Sigmoid colon (tissue), 7 donors: ENCODE data around the gene GZMA. TPM values are rescaled to one million over a fixed set of nuclear protein-coding genes. Genes with fewer than 3 reads are reported as not detected.

Experiments
- DNase-seq: peaks from one replicate; pipeline ENCODE4 v3.0.0-alpha.2; 2019
- H3K27ac ChIP-seq, 4 donors: fragments of 200-600 bp; sonication (generic); one replicate each; pipeline ENCODE4 v1.5.1; 2016 to 2019; ENCODE audit warnings: mild to moderate bottlenecking in 1 of 4
- H3K27me3 ChIP-seq, 3 donors: fragments of 200-600 bp; sonication (generic); one replicate each; pipeline ENCODE4 v1.5.1; 2019; ENCODE audit warnings: mild to moderate bottlenecking in 1 of 3
- H3K36me3 ChIP-seq, 4 donors: fragments of 200-600 bp; sonication (generic); one replicate each; pipeline ENCODE4 v1.5.1; 2016 to 2019
- H3K4me1 ChIP-seq, 4 donors: fragments of 200-600 bp; sonication (generic); one replicate each; pipeline ENCODE4 v1.5.1; 2017 to 2019
- H3K4me3 ChIP-seq, 4 donors: fragments of 200-600 bp; sonication (generic); one replicate each; pipeline ENCODE4 v1.5.1; 2017 to 2019; ENCODE audit warnings: mild to moderate bottlenecking in 2 of 4, moderate library complexity in 1 of 4
- H3K9me3 ChIP-seq, 4 donors: fragments of 200-600 bp in 3 of 4; sonication (generic) in 3 of 4; one replicate each; pipeline versions ENCODE4 v1.5.1 to v1.6.1; 2013 to 2019
- CTCF ChIP-seq, 4 experiments: fragments of 450-650 bp in 3 of 4; fragments of 200-600 bp in 1 of 4; IDR thresholded peaks; one replicate each; pipeline ENCODE4 v1.5.1; 2016 to 2019; ENCODE audit warnings: antibody characterized with exemption in 4 of 4, mild to moderate bottlenecking in 3 of 4, moderate library complexity in 2 of 4
- EP300 ChIP-seq, 4 donors: sonication (generic); formaldehyde crosslinking; IDR thresholded peaks; one replicate each; pipeline ENCODE4 v1.6.1; 2017; ENCODE audit warnings: antibody characterized with exemption in 4 of 4
- POLR2A ChIP-seq, 2 donors: fragments of 450-650 bp; IDR thresholded peaks; one replicate each; pipeline ENCODE4 v1.6.1; 2016; ENCODE audit warnings: antibody characterized with exemption in 2 of 2, mild to moderate bottlenecking in 2 of 2, moderate library complexity in 2 of 2
- POLR2AphosphoS5 ChIP-seq, 4 donors: sonication (generic); formaldehyde crosslinking; IDR thresholded peaks; one replicate each; pipeline ENCODE4 v1.6.1; 2017; ENCODE audit warnings: antibody characterized with exemption in 4 of 4
- whole genome bisulfite sequencing, 2 donors: extraction: QIAGEN DNeasy Blood & Tissue Kit; methylation state at CpG; one replicate each; pipeline ENCODE4 v1.1.7; 2013; 5-methylcytosine and 5-hydroxymethylcytosine counted together
- intact Hi-C: fragments of 100-400 bp; cut with DNase I; formaldehyde crosslinking; loops from one replicate; pipeline ENCODE4 v1.15.1; 2023
- polyA plus RNA-seq, 3 donors: library from polyadenylated mRNA; stranded (reverse); fragments of 200-250 nt; gene quantifications; one replicate each; pipeline ENCODE4 v1.2.3, GENCODE V29; 2013
- total RNA-seq, 4 donors: library from RNA; depleted of rRNA; stranded (reverse); fragments of >200 nt; gene quantifications; one replicate each; pipeline ENCODE4 v1.1.0, GENCODE V29; 2016
- donor health status: healthy with polysubstance abuse.
- donor health status: Bipolar disorder and iron deficiency.
- donor health status: healthy.

The GZMA gene
- total and polyA plus RNA-seq, 7 donors: 1.1 to 15.0 (median 6.1) TPM; not detected in 3

- TF ChIP-seq POLR2A (IDR thresholded peaks at IDR 0.05): no peak
- no peak for TF ChIP-seq EP300 (IDR thresholded peaks at IDR 0.05)
- no peak for TF ChIP-seq POLR2AphosphoS5 (IDR thresholded peaks at IDR 0.05)
- TF ChIP-seq CTCF (IDR thresholded peaks at IDR 0.05): no peak
- 58 to 68% methylated on average over 5 of the region's 5 CpGs for WGBS, 2 donors
- Histone ChIP-seq H3K4me3 (no peak overlapping the region), H3K9me3 (no peaks in the 10 kb centered on the region), H3K27ac (no peak overlapping the region), H3K4me1 (no peaks in the 10 kb centered on the region), H3K27me3 (no peaks in the 10 kb centered on the region), H3K36me3 (no peaks in the 10 kb centered on the region)
- intact Hi-C loops: no loop called here
- DNase-seq: no peak
Observed at GRCh38 chr5:55151923-55152842, 49.7 kb downstream of the GZMA start.

- Histone ChIP-seq H3K27me3 (no peaks in the 10 kb centered on the region), H3K4me3 (no peak overlapping the region), H3K9me3 (no peaks in the 10 kb centered on the region), H3K27ac (no peak overlapping the region), H3K36me3 (no peaks in the 10 kb centered on the region), H3K4me1 (no peaks in the 10 kb centered on the region)
- intact Hi-C loops: no loop called here
- TF ChIP-seq EP300 (IDR thresholded peaks at IDR 0.05) (no peak), POLR2AphosphoS5 (IDR thresholded peaks at IDR 0.05) (no peak), CTCF (IDR thresholded peaks at IDR 0.05) (no peak), POLR2A (IDR thresholded peaks at IDR 0.05) (no peak)
- WGBS, 2 donors: 51 to 66% methylated on average over 3 of the region's 3 CpGs
- DNase-seq: no peak
Observed at GRCh38 chr5:55154873-55155272, 52.4 kb downstream of the GZMA start.

Other genes with a start within 250 kb of the GZMA start
- gene ESM1, start 117.1 kb upstream of the GZMA start, total RNA-seq: not detected
- under 1 TPM in 1 of 3 donors, not detected in 2; 0.26 TPM for gene ESM1, start 117.1 kb upstream of the GZMA start, polyA plus RNA-seq
- gene GZMK, start 78.4 kb upstream of the GZMA start, total RNA-seq: under 1 TPM in 3 of 4 donors, not detected in 1; 0.36 to 0.99 (median 0.83) TPM
- 1 to 10 TPM in 2 of 3 donors, not detected in 1; 1.4 to 6.6 TPM for gene GZMK, start 78.4 kb upstream of the GZMA start, polyA plus RNA-seq
- 10 to 100 TPM; 14.2 to 20.8 (median 16.2) TPM for gene GPX8, start 57.5 kb downstream of the GZMA start, total RNA-seq
- 1 to 10 TPM; 1.8 to 8.9 (median 7.2) TPM for gene GPX8, start 57.5 kb downstream of the GZMA start, polyA plus RNA-seq
- not detected for gene CDC20B, start 70.5 kb downstream of the GZMA start, total RNA-seq
- not detected for gene CDC20B, start 70.5 kb downstream of the GZMA start, polyA plus RNA-seq
- not detected for gene MCIDAS, start 124.7 kb downstream of the GZMA start, total RNA-seq
- 1 to 10 TPM in 1 of 3 donors, under 1 TPM in 1, not detected in 1; 0.15 to 3.6 TPM for gene MCIDAS, start 124.7 kb downstream of the GZMA start, polyA plus RNA-seq
- not detected for gene CCNO, start 131.0 kb downstream of the GZMA start, total RNA-seq
- gene CCNO, start 131.0 kb downstream of the GZMA start, polyA plus RNA-seq: 1 to 10 TPM in 1 of 3 donors, not detected in 2; 2.0 TPM
- gene DHX29, start 205.0 kb downstream of the GZMA start, total RNA-seq: 10 to 100 TPM; 28.8 to 34.2 (median 31.9) TPM
- 10 to 100 TPM in 1 of 3 donors, 1 to 10 TPM in 2; 7.6 to 11.4 (median 9.0) TPM for gene DHX29, start 205.0 kb downstream of the GZMA start, polyA plus RNA-seq
- 10 to 100 TPM; 59.0 to 76.7 (median 66.6) TPM for gene MTREX, start 205.3 kb downstream of the GZMA start, total RNA-seq
- 10 to 100 TPM; 11.3 to 20.6 (median 15.0) TPM for gene MTREX, start 205.3 kb downstream of the GZMA start, polyA plus RNA-seq